ENCODE data around the gene RNF114.

DNA sequence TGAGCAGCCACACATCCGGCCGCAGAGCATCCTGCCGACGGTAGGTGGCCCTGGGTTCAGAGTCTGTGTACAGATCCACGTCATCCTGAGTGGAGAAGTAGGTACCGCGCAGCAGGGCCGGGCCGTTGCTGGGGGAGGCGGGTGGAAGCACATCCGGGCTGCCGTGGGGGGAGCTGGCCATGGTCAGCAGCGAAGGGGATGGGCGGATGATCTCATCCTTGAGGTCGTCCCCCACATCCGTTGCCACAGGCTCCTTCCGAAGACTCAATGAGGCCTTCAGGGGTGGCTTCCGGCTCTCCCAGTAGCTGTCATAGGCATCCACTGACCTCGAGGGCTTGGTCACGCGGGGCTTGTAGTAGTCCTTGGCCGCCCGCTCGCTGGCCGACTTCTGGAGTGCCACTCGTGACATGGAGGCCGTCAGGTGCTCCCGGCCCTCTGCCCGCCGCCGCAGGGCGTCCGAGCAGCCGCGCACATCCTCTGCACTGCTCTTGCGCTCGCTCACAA, 30.0 kb upstream of the RNF114 start:
- TF ChIP-seq CTCF (IDR thresholded peaks at IDR 0.05; ENCODE audit: low read depth, low read length, poor library complexity, severe bottlenecking) (no peak), EZH2phosphoT487 (IDR thresholded peaks at IDR 0.05; ENCODE audit: borderline replicate concordance, low read length) (no peak)

Measured in DOHH2 (cell line).